NB4 (cell line): ENCODE measurements around the gene ADK.

ENCODE experiments used
- POLR2A ChIP-seq: IDR thresholded peaks from 2 replicates; pipeline ENCODE4 v1.6.1; 2011; ENCODE audit warnings: mild to moderate bottlenecking; ENCODE audit not compliant: insufficient read length; ENCODE audit errors: extremely low read depth
- TF ChIP-seq, protein P1 (sequence below): IDR thresholded peaks from one replicate; pipeline ENCODE4 v1.5.1; 2012; ENCODE audit warnings: low read depth, low read length
- TF ChIP-seq, protein P2 (sequence below): IDR thresholded peaks from 2 replicates; pipeline ENCODE4 v1.6.1; 2011; ENCODE audit warnings: low read depth, low read length

- TF ChIP-seq, protein P1, sequence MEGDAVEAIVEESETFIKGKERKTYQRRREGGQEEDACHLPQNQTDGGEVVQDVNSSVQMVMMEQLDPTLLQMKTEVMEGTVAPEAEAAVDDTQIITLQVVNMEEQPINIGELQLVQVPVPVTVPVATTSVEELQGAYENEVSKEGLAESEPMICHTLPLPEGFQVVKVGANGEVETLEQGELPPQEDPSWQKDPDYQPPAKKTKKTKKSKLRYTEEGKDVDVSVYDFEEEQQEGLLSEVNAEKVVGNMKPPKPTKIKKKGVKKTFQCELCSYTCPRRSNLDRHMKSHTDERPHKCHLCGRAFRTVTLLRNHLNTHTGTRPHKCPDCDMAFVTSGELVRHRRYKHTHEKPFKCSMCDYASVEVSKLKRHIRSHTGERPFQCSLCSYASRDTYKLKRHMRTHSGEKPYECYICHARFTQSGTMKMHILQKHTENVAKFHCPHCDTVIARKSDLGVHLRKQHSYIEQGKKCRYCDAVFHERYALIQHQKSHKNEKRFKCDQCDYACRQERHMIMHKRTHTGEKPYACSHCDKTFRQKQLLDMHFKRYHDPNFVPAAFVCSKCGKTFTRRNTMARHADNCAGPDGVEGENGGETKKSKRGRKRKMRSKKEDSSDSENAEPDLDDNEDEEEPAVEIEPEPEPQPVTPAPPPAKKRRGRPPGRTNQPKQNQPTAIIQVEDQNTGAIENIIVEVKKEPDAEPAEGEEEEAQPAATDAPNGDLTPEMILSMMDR = no peak
- TF ChIP-seq POLR2A = no peak
- TF ChIP-seq, protein P2, sequence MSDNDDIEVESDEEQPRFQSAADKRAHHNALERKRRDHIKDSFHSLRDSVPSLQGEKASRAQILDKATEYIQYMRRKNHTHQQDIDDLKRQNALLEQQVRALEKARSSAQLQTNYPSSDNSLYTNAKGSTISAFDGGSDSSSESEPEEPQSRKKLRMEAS = no peak
Measured at GRCh38 chr10:74620626-74621025, 469.6 kb downstream of the ADK start.
